Right lobe of liver (tissue), 6 donors: ENCODE results near the gene RPUSD1. TPM values are rescaled to one million over a fixed set of nuclear protein-coding genes. Genes with fewer than 3 reads are reported as not detected.
A peak's percentile ranks its signal among the peaks of the same experiment; 100 is the strongest.
"Not testable (repeated sequence)": the region's sequence is repeated elsewhere in the genome, so short reads cannot be mapped to it uniquely, and the experiment has no call there.

ENCODE experiments used
- ATAC-seq, 4 donors: fragments of 200-7000 bp; cut with Tn5 transposase; one replicate each; pipeline ENCODE4 v1.9.1; 2020; ENCODE audit warnings: mild to moderate bottlenecking in 4 of 4, moderate library complexity in 4 of 4
- DNase-seq, 3 donors: peaks; one replicate each; pipeline ENCODE4 v3.0.0-alpha.2; 2020
- H3K27ac ChIP-seq, 3 donors: fragments of 200-600 bp; one replicate each; pipeline ENCODE4 v1.8.0; 2022
- H3K27me3 ChIP-seq, 2 donors: fragments of 200-600 bp; one replicate each; pipeline ENCODE4 v1.8.0; 2022
- H3K36me3 ChIP-seq, 4 donors: fragments of 200-600 bp; sonication (generic) in 1 of 4; one replicate each; pipeline versions ENCODE4 v1.5.1 to v1.8.0; 2017 to 2022; ENCODE audit warnings: control low read depth in 1 of 4
- H3K4me1 ChIP-seq, 4 donors: fragments of 200-600 bp; sonication (generic) in 1 of 4; one replicate each; pipeline versions ENCODE4 v1.5.1 to v1.8.0; 2017 to 2022; ENCODE audit warnings: control low read depth in 1 of 4
- H3K4me3 ChIP-seq, 3 donors: fragments of 200-600 bp; one replicate each; pipeline ENCODE4 v1.8.0; 2022
- H3K9me3 ChIP-seq, 4 donors: fragments of 200-600 bp; sonication (generic) in 1 of 4; one replicate each; pipeline versions ENCODE4 v1.5.1 to v1.8.0; 2017 to 2022; ENCODE audit warnings: control low read depth in 1 of 4
- CTCF ChIP-seq, 4 donors: fragments of 200-600 bp in 3 of 4; fragments of 450-650 bp in 1 of 4; IDR thresholded peaks; one replicate each; pipeline versions ENCODE4 v1.5.1 to v1.8.0; 2016 to 2022; ENCODE audit warnings: antibody characterized with exemption in 4 of 4, mild to moderate bottlenecking in 2 of 4
- POLR2A ChIP-seq: fragments of 450-650 bp; IDR thresholded peaks from one replicate; pipeline ENCODE4 v1.6.1; 2017; ENCODE audit warnings: antibody characterized with exemption, mild to moderate bottlenecking
- WGBS: methylation state at CpG from one replicate; pipeline ENCODE4 v1.1.6; 2018; ENCODE audit warnings: low coverage, low lambda C conversion rate; ENCODE audit not compliant: insufficient coverage; ENCODE audit errors: missing lambda C conversion rate; 5-methylcytosine and 5-hydroxymethylcytosine counted together
- intact Hi-C, 2 donors: fragments of 100-400 bp; cut with DNase I; formaldehyde crosslinking; loops; one replicate each; pipeline versions ENCODE4 v1.11.2 to v1.14.1; 2022
- long read RNA-seq: library from polyadenylated mRNA; unstranded; transcript quantifications from one replicate; pipeline ENCODE4 v2.0.0, GENCODE V29; 2019
- total RNA-seq, 6 experiments: library from RNA; depleted of rRNA in 2 of 6; stranded (reverse); fragments of >200 nt in 2 of 6; fragmentation: NEBNext Ultra II Directional in 3 of 6; extraction: Animal tissue kit (Norgen Biotek cat#: 25700) in 3 of 6; gene quantifications; one replicate each; pipeline versions ENCODE4 v1.1.0 to v1.2.4, GENCODE V29; 2016 to 2023
- donor health status: DM: no; HTN: yes; CAD: no.
- donor health status: DM: no; HTN: no; CAD: no.
- donor health status: DM: no; HTN: no; CAD: no.
- donor health status: DM: no; HTN: yes; CAD: no.
- donor health status: DM: no; HTN: yes; CAD: no.

The RPUSD1 gene, protein sequence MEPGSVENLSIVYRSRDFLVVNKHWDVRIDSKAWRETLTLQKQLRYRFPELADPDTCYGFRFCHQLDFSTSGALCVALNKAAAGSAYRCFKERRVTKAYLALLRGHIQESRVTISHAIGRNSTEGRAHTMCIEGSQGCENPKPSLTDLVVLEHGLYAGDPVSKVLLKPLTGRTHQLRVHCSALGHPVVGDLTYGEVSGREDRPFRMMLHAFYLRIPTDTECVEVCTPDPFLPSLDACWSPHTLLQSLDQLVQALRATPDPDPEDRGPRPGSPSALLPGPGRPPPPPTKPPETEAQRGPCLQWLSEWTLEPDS
- total RNA-seq: 10 to 100 TPM in 2 of 6 experiments, 1 to 10 TPM in 4; 5.1 to 16.2 (median 6.6) TPM
- long read RNA-seq: 0 reads

DNA sequence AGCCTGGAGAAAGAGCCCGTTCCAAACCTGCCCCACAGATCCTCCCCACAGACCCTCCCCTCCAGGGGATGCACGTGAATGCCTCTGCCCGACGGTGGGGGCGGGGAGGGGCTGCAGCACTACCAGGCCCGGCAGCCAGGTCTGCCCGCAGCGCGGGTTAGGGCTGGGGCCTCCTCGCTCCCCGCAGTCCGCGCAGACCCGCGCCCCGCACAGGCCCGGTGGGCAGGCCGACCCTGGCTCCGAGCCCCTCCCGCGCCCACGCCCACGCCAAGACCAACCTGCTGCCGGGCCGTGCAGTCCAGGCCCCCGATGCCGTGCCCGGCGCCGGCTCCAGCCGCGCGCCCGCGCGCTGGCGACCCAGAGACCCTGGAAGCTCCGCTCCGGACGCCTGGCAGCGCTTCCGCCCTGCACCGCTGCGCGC lies at the start of gene RPUSD1:
RPUSD1 (minus strand) TSS at position 404 of the 421 bp plus-strand sequence. CDS start 644 bp downstream, outside the sequence.
- H3K4me3 ChIP-seq: peak within 1 kb of the TSS; percentile 89 to 99 (median 92)
- intact Hi-C loops: loop anchor here in 1 of 2 donors (5.0 kb wide), 1 partner anchor 76 kb away; no protein-coding TSS in a partner anchor
- H3K27ac ChIP-seq: peak within 1 kb of the TSS in 1 of 3 donors; percentile 13
- DNase-seq: no peak
- H3K4me1 ChIP-seq: peaks cover 0 to 13% (median 0%) of the 10 kb centered on the region in 4 donors
- ATAC-seq: peak in 1 of 4 donors; percentile 3
- H3K9me3 ChIP-seq: no peaks in the 10 kb centered on the region
- WGBS: no CpG with 5 or more reads among the region's 45 CpGs
- H3K27me3 ChIP-seq: no peaks in the 10 kb centered on the region
- TF ChIP-seq CTCF (IDR thresholded peaks at IDR 0.05) (no peak), POLR2A (peak; percentile 11)
- no peaks in the 10 kb centered on the region for H3K36me3 ChIP-seq

GRCh38 chr16:836822-837221 lies 48.6 kb upstream of the RPUSD1 start:
- H3K27ac ChIP-seq, DNase-seq, intact Hi-C loops, H3K9me3 ChIP-seq, H3K27me3 ChIP-seq, H3K36me3 ChIP-seq, H3K4me3 ChIP-seq, H3K4me1 ChIP-seq, ATAC-seq: not testable (repeated sequence)
- 91% methylated on average over 3 of the region's 3 CpGs for WGBS

DNA sequence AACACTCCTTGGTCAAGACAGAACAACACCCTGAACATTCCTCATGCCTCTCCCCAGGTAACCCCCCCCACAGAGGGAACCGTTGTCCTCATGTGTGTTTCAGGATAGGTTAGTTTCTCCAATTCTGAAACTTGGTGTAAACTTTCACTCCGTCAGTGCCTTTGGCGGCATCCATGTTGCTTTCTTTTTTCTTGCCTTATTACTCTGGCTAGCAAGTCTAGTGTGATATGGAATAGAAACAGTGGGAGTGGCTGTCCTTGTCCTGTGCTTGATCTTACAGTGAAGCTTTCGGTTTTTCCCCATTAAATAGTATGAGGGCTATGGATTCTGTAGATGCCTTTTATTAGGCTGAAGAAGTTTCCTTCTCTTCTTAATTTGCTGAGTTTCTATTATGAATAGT lies 48.0 kb upstream of the RPUSD1 start:
- H3K4me1 ChIP-seq: no peaks in the 10 kb centered on the region
- H3K36me3 ChIP-seq: no peaks in the 10 kb centered on the region
- WGBS: 79% methylated on average over 4 of the region's 4 CpGs
- ATAC-seq: no peak
- no peak overlapping the region for H3K4me3 ChIP-seq
- TF ChIP-seq CTCF (IDR thresholded peaks at IDR 0.05): no peak
- no peak for TF ChIP-seq POLR2A
- H3K27ac ChIP-seq: no peak overlapping the region
- no peaks in the 10 kb centered on the region for H3K9me3 ChIP-seq
- H3K27me3 ChIP-seq: no peaks in the 10 kb centered on the region
- DNase-seq: no peak
- intact Hi-C loops: no loop called here

- Histone ChIP-seq H3K27ac (no peak overlapping the region), H3K4me3 (no peak overlapping the region), H3K4me1 (no peaks in the 10 kb centered on the region), H3K36me3 (no peaks in the 10 kb centered on the region), H3K27me3 (no peaks in the 10 kb centered on the region), H3K9me3 (no peaks in the 10 kb centered on the region)
- intact Hi-C loops: no loop called here
- TF ChIP-seq POLR2A: no peak
- no peak for TF ChIP-seq CTCF (IDR thresholded peaks at IDR 0.05)
- no peak for DNase-seq
- ATAC-seq: no peak
- 94% methylated on average over 3 of the region's 10 CpGs for WGBS
Measured at GRCh38 chr16:835373-835772, 47.2 kb upstream of the RPUSD1 start.

DNA sequence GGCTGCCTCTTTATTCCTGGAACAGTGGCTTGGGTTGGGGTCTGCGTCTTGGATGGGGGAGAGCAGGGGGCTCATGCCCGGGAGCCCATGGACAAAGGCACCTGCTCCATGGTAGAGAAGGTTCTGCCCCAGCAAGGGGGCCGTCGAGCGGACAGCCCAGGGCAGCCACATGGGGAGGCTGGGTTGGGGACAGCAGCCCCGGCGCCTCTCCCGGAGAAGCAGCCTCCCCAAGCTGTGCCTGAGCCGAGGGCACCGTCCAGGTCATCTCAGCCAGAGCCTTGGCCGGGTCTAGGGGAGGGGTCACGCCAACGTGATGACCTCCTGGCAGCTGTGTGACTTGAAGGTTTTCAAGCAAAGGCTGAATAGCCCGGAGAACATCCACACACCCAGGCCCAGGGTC lies 45.2 kb upstream of the RPUSD1 start:
- Histone ChIP-seq H3K36me3 (no peaks in the 10 kb centered on the region), H3K9me3 (no peaks in the 10 kb centered on the region), H3K27me3 (no peaks in the 10 kb centered on the region), H3K4me3 (no peak overlapping the region), H3K27ac (no peak overlapping the region), H3K4me1 (no peaks in the 10 kb centered on the region)
- WGBS: 43% methylated on average over 2 of the region's 14 CpGs
- DNase-seq (no peak), ATAC-seq (no peak)
- TF ChIP-seq CTCF (IDR thresholded peaks at IDR 0.05): no peak
- no peak for TF ChIP-seq POLR2A
- intact Hi-C loops: no loop called here
